ENCODE data around the gene LMOD3.

Gene LMOD3

GRCh38 chr3:69110941-69111546, 11.4 kb downstream of the LMOD3 start:
- Histone ChIP-seq H3K4me1 (ENCODE audit: control insufficient read depth, insufficient read depth, low read length, poor library complexity, severe bottlenecking) (no peaks in the 10 kb centered on the region), H3K4me3 (ENCODE audit: extremely low read depth, insufficient read depth, low read length, poor library complexity, severe bottlenecking) (no peak overlapping the region), H3K9me3 (ENCODE audit: control insufficient read depth, low read length) (no peaks in the 10 kb centered on the region), H3K27ac (ENCODE audit: low read depth, low read length, severe bottlenecking) (no peak overlapping the region), H3K36me3 (ENCODE audit: control insufficient read depth, insufficient read depth, low read length) (peaks cover 1% of the 10 kb centered on the region)
- WGBS, 2 experiments (ENCODE audit: insufficient coverage in 2 of 2) = 67 to 80% methylated on average over 1 of the region's 1 CpG

- Histone ChIP-seq H3K36me3 (ENCODE audit: control insufficient read depth, insufficient read depth, low read length) (peaks cover 24% of the 10 kb centered on the region), H3K4me1 (ENCODE audit: control insufficient read depth, insufficient read depth, low read length, poor library complexity, severe bottlenecking) (no peaks in the 10 kb centered on the region), H3K27ac (ENCODE audit: low read depth, low read length, severe bottlenecking) (no peak overlapping the region), H3K4me3 (ENCODE audit: extremely low read depth, insufficient read depth, low read length, poor library complexity, severe bottlenecking) (no peak overlapping the region), H3K9me3 (ENCODE audit: control insufficient read depth, low read length) (no peaks in the 10 kb centered on the region)
- 83 to 88% methylated on average over 1 to 4 of the region's 5 CpGs for WGBS, 2 experiments (ENCODE audit: insufficient coverage in 2 of 2)
These were observed 13.6 kb downstream of the LMOD3 start for GRCh38 chr3:69108811-69109210.

- H3K9me3 ChIP-seq (ENCODE audit: control insufficient read depth, low read length) = no peaks in the 10 kb centered on the region
- H3K36me3 ChIP-seq (ENCODE audit: control insufficient read depth, insufficient read depth, low read length) = peaks cover 33% of the 10 kb centered on the region
- no peaks in the 10 kb centered on the region for H3K4me1 ChIP-seq (ENCODE audit: control insufficient read depth, insufficient read depth, low read length, poor library complexity, severe bottlenecking)
- no peak overlapping the region for H3K27ac ChIP-seq (ENCODE audit: low read depth, low read length, severe bottlenecking)
- no peak overlapping the region for H3K4me3 ChIP-seq (ENCODE audit: extremely low read depth, insufficient read depth, low read length, poor library complexity, severe bottlenecking)
- 97% methylated on average over 4 of the region's 5 CpGs for WGBS, 2 experiments (ENCODE audit: insufficient coverage in 2 of 2)
These were observed 14.6 kb downstream of the LMOD3 start for GRCh38 chr3:69107841-69108240.

GRCh38 chr3:69105320-69105719, 17.1 kb downstream of the LMOD3 start:
- H3K27ac ChIP-seq (ENCODE audit: low read depth, low read length, severe bottlenecking) = no peak overlapping the region
- H3K4me1 ChIP-seq (ENCODE audit: control insufficient read depth, insufficient read depth, low read length, poor library complexity, severe bottlenecking) = peaks cover 14% of the 10 kb centered on the region
- peaks cover 50% of the 10 kb centered on the region for H3K36me3 ChIP-seq (ENCODE audit: control insufficient read depth, insufficient read depth, low read length)
- no peak overlapping the region for H3K4me3 ChIP-seq (ENCODE audit: extremely low read depth, insufficient read depth, low read length, poor library complexity, severe bottlenecking)
- no peaks in the 10 kb centered on the region for H3K9me3 ChIP-seq (ENCODE audit: control insufficient read depth, low read length)
- WGBS, 2 experiments (ENCODE audit: insufficient coverage in 2 of 2) = 94 to 100% methylated on average over 1 to 2 of the region's 3 CpGs

GRCh38 chr3:69104586-69104985, 17.8 kb downstream of the LMOD3 start:
- Histone ChIP-seq H3K36me3 (ENCODE audit: control insufficient read depth, insufficient read depth, low read length) (peaks cover 58% of the 10 kb centered on the region), H3K9me3 (ENCODE audit: control insufficient read depth, low read length) (no peaks in the 10 kb centered on the region), H3K27ac (ENCODE audit: low read depth, low read length, severe bottlenecking) (no peak overlapping the region), H3K4me1 (ENCODE audit: control insufficient read depth, insufficient read depth, low read length, poor library complexity, severe bottlenecking) (peaks cover 14% of the 10 kb centered on the region), H3K4me3 (ENCODE audit: extremely low read depth, insufficient read depth, low read length, poor library complexity, severe bottlenecking) (no peak overlapping the region)
- 100% methylated on average over 3 of the region's 8 CpGs for WGBS, 2 experiments (ENCODE audit: insufficient coverage in 2 of 2)

GRCh38 chr3:69103123-69103522, 19.3 kb downstream of the LMOD3 start:
- no peak overlapping the region for H3K4me3 ChIP-seq (ENCODE audit: extremely low read depth, insufficient read depth, low read length, poor library complexity, severe bottlenecking)
- H3K9me3 ChIP-seq (ENCODE audit: control insufficient read depth, low read length) = no peaks in the 10 kb centered on the region
- H3K4me1 ChIP-seq (ENCODE audit: control insufficient read depth, insufficient read depth, low read length, poor library complexity, severe bottlenecking) = peaks cover 14% of the 10 kb centered on the region
- H3K27ac ChIP-seq (ENCODE audit: low read depth, low read length, severe bottlenecking) = no peak overlapping the region
- 100% methylated on average over 1 of the region's 3 CpGs; no CpG with 5 or more reads in 1 of the 2 experiments for WGBS, 2 experiments (ENCODE audit: insufficient coverage in 2 of 2)
- peaks cover 61% of the 10 kb centered on the region for H3K36me3 ChIP-seq (ENCODE audit: control insufficient read depth, insufficient read depth, low read length)

- Histone ChIP-seq H3K4me3 (ENCODE audit: extremely low read depth, insufficient read depth, low read length, poor library complexity, severe bottlenecking) (no peak overlapping the region), H3K36me3 (ENCODE audit: control insufficient read depth, insufficient read depth, low read length) (peaks cover 61% of the 10 kb centered on the region), H3K27ac (ENCODE audit: low read depth, low read length, severe bottlenecking) (no peak overlapping the region), H3K4me1 (ENCODE audit: control insufficient read depth, insufficient read depth, low read length, poor library complexity, severe bottlenecking) (peaks cover 14% of the 10 kb centered on the region), H3K9me3 (ENCODE audit: control insufficient read depth, low read length) (no peaks in the 10 kb centered on the region)
- 98 to 100% methylated on average over 3 to 4 of the region's 4 CpGs for WGBS, 2 experiments (ENCODE audit: insufficient coverage in 2 of 2)
These were observed 20.0 kb downstream of the LMOD3 start for GRCh38 chr3:69102384-69102783.

GRCh38 chr3:69099576-69099975, 22.8 kb downstream of the LMOD3 start:
- H3K36me3 ChIP-seq (ENCODE audit: control insufficient read depth, insufficient read depth, low read length) = peaks cover 56% of the 10 kb centered on the region
- no peaks in the 10 kb centered on the region for H3K9me3 ChIP-seq (ENCODE audit: control insufficient read depth, low read length)
- no peak overlapping the region for H3K4me3 ChIP-seq (ENCODE audit: extremely low read depth, insufficient read depth, low read length, poor library complexity, severe bottlenecking)
- no peak overlapping the region for H3K27ac ChIP-seq (ENCODE audit: low read depth, low read length, severe bottlenecking)
- peaks cover 23% of the 10 kb centered on the region for H3K4me1 ChIP-seq (ENCODE audit: control insufficient read depth, insufficient read depth, low read length, poor library complexity, severe bottlenecking)
- 92 to 100% methylated on average over 1 to 2 of the region's 4 CpGs for WGBS, 2 experiments (ENCODE audit: insufficient coverage in 2 of 2)

GRCh38 chr3:69097407-69098086, 24.8 kb downstream of the LMOD3 start:
- H3K4me1 ChIP-seq (ENCODE audit: control insufficient read depth, insufficient read depth, low read length, poor library complexity, severe bottlenecking) = peaks cover 40% of the 10 kb centered on the region
- 80 to 100% methylated on average over 1 of the region's 9 CpGs for WGBS, 2 experiments (ENCODE audit: insufficient coverage in 2 of 2)
- H3K9me3 ChIP-seq (ENCODE audit: control insufficient read depth, low read length) = no peaks in the 10 kb centered on the region
- no peak overlapping the region for H3K27ac ChIP-seq (ENCODE audit: low read depth, low read length, severe bottlenecking)
- H3K36me3 ChIP-seq (ENCODE audit: control insufficient read depth, insufficient read depth, low read length) = peaks cover 39% of the 10 kb centered on the region
- H3K4me3 ChIP-seq (ENCODE audit: extremely low read depth, insufficient read depth, low read length, poor library complexity, severe bottlenecking) = no peak overlapping the region

- peaks cover 27% of the 10 kb centered on the region for H3K36me3 ChIP-seq (ENCODE audit: control insufficient read depth, insufficient read depth, low read length)
- no CpG with 5 or more reads among the region's 5 CpGs for WGBS, 2 experiments (ENCODE audit: insufficient coverage in 2 of 2)
- H3K4me1 ChIP-seq (ENCODE audit: control insufficient read depth, insufficient read depth, low read length, poor library complexity, severe bottlenecking) = peaks cover 40% of the 10 kb centered on the region
- no peak overlapping the region for H3K27ac ChIP-seq (ENCODE audit: low read depth, low read length, severe bottlenecking)
- H3K9me3 ChIP-seq (ENCODE audit: control insufficient read depth, low read length) = no peaks in the 10 kb centered on the region
- no peak overlapping the region for H3K4me3 ChIP-seq (ENCODE audit: extremely low read depth, insufficient read depth, low read length, poor library complexity, severe bottlenecking)
These were observed 26.1 kb downstream of the LMOD3 start for GRCh38 chr3:69096299-69096698.

- H3K27ac ChIP-seq (ENCODE audit: low read depth, low read length, severe bottlenecking) = no peak overlapping the region
- H3K36me3 ChIP-seq (ENCODE audit: control insufficient read depth, insufficient read depth, low read length) = peaks cover 29% of the 10 kb centered on the region
- H3K9me3 ChIP-seq (ENCODE audit: control insufficient read depth, low read length) = no peaks in the 10 kb centered on the region
- no peak overlapping the region for H3K4me3 ChIP-seq (ENCODE audit: extremely low read depth, insufficient read depth, low read length, poor library complexity, severe bottlenecking)
- 83 to 94% methylated on average over 2 of the region's 5 CpGs for WGBS, 2 experiments (ENCODE audit: insufficient coverage in 2 of 2)
- H3K4me1 ChIP-seq (ENCODE audit: control insufficient read depth, insufficient read depth, low read length, poor library complexity, severe bottlenecking) = peaks cover 45% of the 10 kb centered on the region
These were observed 26.8 kb downstream of the LMOD3 start for GRCh38 chr3:69095636-69096035.
